Dendritic cell treated with granulocyte-macrophage colony-stimulating factor and Interleukin-4, amounts not matched to agents 40 ng/mL and 50 ng/mL, for 4 days (primary cell): ENCODE data around the gene ZC3H4.
"Not testable (repeated sequence)": the region's sequence is repeated elsewhere in the genome, so short reads cannot be mapped to it uniquely, and the experiment has no call there.

Experiments used
- H3K27ac Mint-ChIP-seq: one replicate; pipeline ENCODE4 v1.8.0; 2022; ENCODE audit warnings: mild to moderate bottlenecking, mixed read lengths
- H3K27me3 Mint-ChIP-seq: one replicate; pipeline ENCODE4 v1.8.0; 2022; ENCODE audit warnings: mild to moderate bottlenecking, mixed read lengths
- H3K36me3 Mint-ChIP-seq: one replicate; pipeline ENCODE4 v1.8.0; 2022; ENCODE audit warnings: low read depth, mixed read lengths
- H3K4me1 Mint-ChIP-seq: one replicate; pipeline ENCODE4 v1.8.0; 2022; ENCODE audit warnings: low read depth, mixed read lengths
- H3K4me3 Mint-ChIP-seq: one replicate; pipeline ENCODE4 v1.8.0; 2022; ENCODE audit warnings: mild to moderate bottlenecking, moderate library complexity, mixed read lengths
- H3K9me3 Mint-ChIP-seq: one replicate; pipeline ENCODE4 v1.8.0; 2022; ENCODE audit warnings: mixed read lengths
- intact Hi-C: fragments of 100-400 bp; cut with micrococcal nuclease; formaldehyde crosslinking; loops from one replicate; pipeline ENCODE4 v1.15.0; 2022

ZC3H4 gene

GRCh38 chr19:47145639-47146486 is 32.3 kb upstream of the ZC3H4 start:
- Mint-ChIP-seq H3K27ac (no peak overlapping the region), H3K36me3 (peaks cover 91% of the 10 kb centered on the region), H3K9me3 (no peaks in the 10 kb centered on the region), H3K27me3 (no peaks in the 10 kb centered on the region), H3K4me1 (peaks cover 6% of the 10 kb centered on the region), H3K4me3 (no peak overlapping the region)
- intact Hi-C loops, result no loop called here

- H3K27ac Mint-ChIP-seq, result no peak overlapping the region
- peaks cover 87% of the 10 kb centered on the region for H3K36me3 Mint-ChIP-seq
- intact Hi-C loops, result no loop called here
- H3K4me1 Mint-ChIP-seq, result peaks cover 6% of the 10 kb centered on the region
- no peaks in the 10 kb centered on the region for H3K9me3 Mint-ChIP-seq
- H3K27me3 Mint-ChIP-seq, result no peaks in the 10 kb centered on the region
- H3K4me3 Mint-ChIP-seq, result no peak overlapping the region
Measured at GRCh38 chr19:47144630-47145029, 31.1 kb upstream of the ZC3H4 start.

GRCh38 chr19:47143322-47144073 is 29.9 kb upstream of the ZC3H4 start:
- Mint-ChIP-seq H3K27ac (no peak overlapping the region), H3K27me3 (no peaks in the 10 kb centered on the region), H3K36me3 (peaks cover 88% of the 10 kb centered on the region), H3K9me3 (no peaks in the 10 kb centered on the region), H3K4me1 (peaks cover 6% of the 10 kb centered on the region), H3K4me3 (no peak overlapping the region)
- intact Hi-C loops, result no loop called here

- H3K27ac Mint-ChIP-seq, result no peak overlapping the region
- no peak overlapping the region for H3K4me3 Mint-ChIP-seq
- peaks cover 84% of the 10 kb centered on the region for H3K36me3 Mint-ChIP-seq
- intact Hi-C loops, result no loop called here
- peaks cover 6% of the 10 kb centered on the region for H3K4me1 Mint-ChIP-seq
- H3K9me3 Mint-ChIP-seq, result no peaks in the 10 kb centered on the region
- no peaks in the 10 kb centered on the region for H3K27me3 Mint-ChIP-seq
Measured at GRCh38 chr19:47142779-47143178, 29.2 kb upstream of the ZC3H4 start.

GRCh38 chr19:47141695-47142094 is 28.1 kb upstream of the ZC3H4 start:
- Mint-ChIP-seq H3K9me3 (no peaks in the 10 kb centered on the region), H3K36me3 (peaks cover 78% of the 10 kb centered on the region), H3K27ac (no peak overlapping the region), H3K27me3 (no peaks in the 10 kb centered on the region), H3K4me3 (no peak overlapping the region), H3K4me1 (peaks cover 6% of the 10 kb centered on the region)
- intact Hi-C loops, result no loop called here

- H3K27ac Mint-ChIP-seq, H3K4me1 Mint-ChIP-seq, H3K27me3 Mint-ChIP-seq, H3K9me3 Mint-ChIP-seq, H3K4me3 Mint-ChIP-seq, intact Hi-C loops: not testable (repeated sequence)
- H3K36me3 Mint-ChIP-seq, result peaks cover 78% of the 10 kb centered on the region
Measured at GRCh38 chr19:47141252-47141651, 27.7 kb upstream of the ZC3H4 start.

- Mint-ChIP-seq H3K4me3 (no peak overlapping the region), H3K27me3 (no peaks in the 10 kb centered on the region), H3K4me1 (peaks cover 43% of the 10 kb centered on the region), H3K36me3 (peaks cover 79% of the 10 kb centered on the region), H3K9me3 (no peaks in the 10 kb centered on the region), H3K27ac (no peak overlapping the region)
- intact Hi-C loops, result no loop called here
Measured at GRCh38 chr19:47135156-47135555, 21.6 kb upstream of the ZC3H4 start.

GRCh38 chr19:47134545-47134944 is 21.0 kb upstream of the ZC3H4 start:
- Mint-ChIP-seq H3K36me3 (peaks cover 73% of the 10 kb centered on the region), H3K4me1 (peaks cover 43% of the 10 kb centered on the region), H3K4me3 (no peak overlapping the region), H3K27ac (no peak overlapping the region), H3K27me3 (no peaks in the 10 kb centered on the region), H3K9me3 (no peaks in the 10 kb centered on the region)
- intact Hi-C loops, result no loop called here

GRCh38 chr19:47133021-47133471 is 19.5 kb upstream of the ZC3H4 start:
- Mint-ChIP-seq H3K4me1 (peaks cover 43% of the 10 kb centered on the region), H3K4me3 (no peak overlapping the region), H3K36me3 (peaks cover 60% of the 10 kb centered on the region), H3K27me3 (no peaks in the 10 kb centered on the region), H3K27ac (no peak overlapping the region), H3K9me3 (no peaks in the 10 kb centered on the region)
- intact Hi-C loops, result no loop called here

GRCh38 chr19:47132194-47132852 is 18.7 kb upstream of the ZC3H4 start:
- peaks cover 43% of the 10 kb centered on the region for H3K4me1 Mint-ChIP-seq

GRCh38 chr19:47130589-47131227 is 17.1 kb upstream of the ZC3H4 start, which contains the start of gene SAE1:
TSS of gene SAE1 (plus strand) at chr19:47130835. CDS start at chr19:47130931, 96 bp downstream.
- intact Hi-C loops, result no loop called here
- Mint-ChIP-seq H3K36me3 (peaks cover 49% of the 10 kb centered on the region), H3K9me3 (no peaks in the 10 kb centered on the region), H3K27me3 (peaks cover 2% of the 10 kb centered on the region), H3K4me3 (peak within 1 kb of the TSS; percentile 95), H3K27ac (peak within 1 kb of the TSS; percentile 92), H3K4me1 (peaks cover 43% of the 10 kb centered on the region)

More at GRCh38 chr19:47132194-47132852, 18.7 kb upstream of the ZC3H4 start:
- peaks cover 2% of the 10 kb centered on the region for H3K27me3 Mint-ChIP-seq
- H3K4me3 Mint-ChIP-seq, result peak overlapping the region; percentile 95
- peaks cover 60% of the 10 kb centered on the region for H3K36me3 Mint-ChIP-seq
- no peaks in the 10 kb centered on the region for H3K9me3 Mint-ChIP-seq
- peak overlapping the region; percentile 92 for H3K27ac Mint-ChIP-seq
- intact Hi-C loops, result no loop called here

- H3K27ac Mint-ChIP-seq, result peak overlapping the region; percentile 92
- intact Hi-C loops, result no loop called here
- peaks cover 44% of the 10 kb centered on the region for H3K36me3 Mint-ChIP-seq
- peak overlapping the region; percentile 95 for H3K4me3 Mint-ChIP-seq
- H3K9me3 Mint-ChIP-seq, result no peaks in the 10 kb centered on the region
- H3K27me3 Mint-ChIP-seq, result peaks cover 2% of the 10 kb centered on the region
- H3K4me1 Mint-ChIP-seq, result peaks cover 45% of the 10 kb centered on the region
Measured at GRCh38 chr19:47130120-47130588, 16.6 kb upstream of the ZC3H4 start.

- H3K4me3 Mint-ChIP-seq, result no peak overlapping the region
- no peak overlapping the region for H3K27ac Mint-ChIP-seq
- intact Hi-C loops, result loop anchor here (5.0 kb wide), 1 partner anchor 92 kb away; no protein-coding TSS in a partner anchor
- H3K36me3 Mint-ChIP-seq, result peaks cover 38% of the 10 kb centered on the region
- peaks cover 45% of the 10 kb centered on the region for H3K4me1 Mint-ChIP-seq
- H3K27me3 Mint-ChIP-seq, result peaks cover 2% of the 10 kb centered on the region
- no peaks in the 10 kb centered on the region for H3K9me3 Mint-ChIP-seq
Measured at GRCh38 chr19:47129579-47129978, 16.0 kb upstream of the ZC3H4 start.
